GM12878 (cell line): ENCODE measurements around the gene PHACTR3. TPM values are rescaled to one million over a fixed set of nuclear protein-coding genes. Genes with fewer than 3 reads are reported as not detected.

Experiments
- ATAC-seq: fragments of 200-7000 bp; cut with Tn5 transposase; 3 replicates; pipeline ENCODE4 v1.9.1; 2020; ENCODE audit warnings: mild to moderate bottlenecking, moderate library complexity
- BruUV-seq: library from RNA; stranded (reverse); fragments of 400-500 nt; replicated peaks from 2 replicates; lab custom pipeline; 2021; lab: Mats Ljungman, UMichigan
- CTCF ChIA-PET: fragments of 300-600 bp; sonication (Branson Sonifier 250); formaldehyde crosslinking; extraction: SDS; loops from one replicate; lab custom pipeline; 2021; ENCODE audit warnings: inconsistent platforms; lab: Yijun Ruan, JAX
- POLR2A ChIA-PET: fragments of 350-600 bp; formaldehyde crosslinking; extraction: SDS; loops from one replicate; lab custom pipeline; 2021; ENCODE audit warnings: inconsistent platforms; lab: Charles Lee
- RAD21 ChIA-PET: fragments of 300-600 bp; sonication (Branson Sonifier 250); formaldehyde crosslinking; loops from one replicate; lab custom pipeline; 2023; ENCODE audit warnings: antibody characterized with exemption; ENCODE audit not compliant: unreplicated experiment; lab: Charles Lee
- SMC1A ChIA-PET: fragments of 300-600 bp; sonication (Branson Sonifier 250); formaldehyde crosslinking; loops from one replicate; lab custom pipeline; 2023; ENCODE audit not compliant: unreplicated experiment, uncharacterized antibody; lab: Charles Lee
- DNase-seq: peaks from one replicate; pipeline ENCODE4 v3.0.0-alpha.2; 2011; ENCODE audit warnings: low read depth, low spot score
- FAIRE-seq: peaks from 3 replicates; lab custom pipeline; 2011; peaks lifted over from hg19 to GRCh38; lab: Jason Lieb, UNC
- H2AFZ ChIP-seq: 2 replicates; pipeline ENCODE4 v1.6.0; 2011; ENCODE audit warnings: low read depth, low read length, control low read depth; ENCODE audit not compliant: control insufficient read depth
- H3K27ac ChIP-seq: 2 replicates; pipeline ENCODE4 v1.5.1; 2011; ENCODE audit warnings: control low read depth; ENCODE audit not compliant: control insufficient read depth, insufficient read depth
- H3K27me3 ChIP-seq, 2 experiments: replicated peaks in 1 of 2; 2 replicates each; pipeline versions ENCODE4 v1.6.0 to v1.6.1; 2011; ENCODE audit warnings: low read length in 1 of 2; ENCODE audit not compliant: control insufficient read depth in 2 of 2, insufficient read depth in 2 of 2
- H3K36me3 ChIP-seq, 2 experiments: 2 replicates each; pipeline ENCODE4 v1.5.1; 2011; ENCODE audit warnings: low read length in 1 of 2; ENCODE audit not compliant: control insufficient read depth in 2 of 2, insufficient read depth in 2 of 2
- H3K4me1 ChIP-seq: 2 replicates; pipeline ENCODE4 v1.6.1; 2011; ENCODE audit warnings: mild to moderate bottlenecking, low read length, moderate library complexity, mixed read lengths; ENCODE audit not compliant: control insufficient read depth, insufficient read depth
- H3K4me2 ChIP-seq: 2 replicates; pipeline ENCODE4 v1.6.0; 2011; ENCODE audit warnings: control low read depth; ENCODE audit not compliant: control insufficient read depth, insufficient read depth
- H3K4me3 ChIP-seq: fragments of 200-600 bp; sonication (generic); 2 replicates; pipeline ENCODE4 v1.5.1; 2016
- H3K79me2 ChIP-seq: 2 replicates; pipeline ENCODE4 v1.6.0; 2011; ENCODE audit warnings: low read length; ENCODE audit not compliant: control insufficient read depth, insufficient read depth
- H3K9ac ChIP-seq: 2 replicates; pipeline ENCODE4 v1.8.0; 2011; ENCODE audit warnings: low read length, control low read depth, mixed read lengths; ENCODE audit not compliant: control insufficient read depth, insufficient read depth
- H3K9me3 ChIP-seq: replicated peaks from 3 replicates; pipeline ENCODE4 v1.5.1; 2011; ENCODE audit warnings: mild to moderate bottlenecking, low read length; ENCODE audit not compliant: control insufficient read depth, insufficient read depth
- H4K20me1 ChIP-seq: 2 replicates; pipeline ENCODE4 v1.6.0; 2011; ENCODE audit not compliant: control insufficient read depth, insufficient read depth
- CHD2 ChIP-seq: IDR thresholded peaks from 2 replicates; pipeline ENCODE4 v1.6.1; 2011; ENCODE audit warnings: low read depth, low read length, improper control_type of control experiment, borderline replicate concordance
- EED ChIP-seq: sonication (generic); IDR thresholded peaks from 2 replicates; pipeline ENCODE4 v1.6.1; 2016; ENCODE audit warnings: antibody characterized with exemption, low read depth
- HCFC1 ChIP-seq: fragments of 150-350 bp; IDR thresholded peaks from 2 replicates; pipeline ENCODE4 v1.6.1; 2014; ENCODE audit warnings: low read length
- IRF3 ChIP-seq: fragments of 450-650 bp; IDR thresholded peaks from 2 replicates; pipeline ENCODE4 v1.6.1; 2014; ENCODE audit warnings: mild to moderate bottlenecking
- IRF5 ChIP-seq: fragments of 450-650 bp; IDR thresholded peaks from 2 replicates; pipeline ENCODE4 v1.6.1; 2017; ENCODE audit warnings: borderline replicate concordance
- NKRF ChIP-seq: fragments of 450-650 bp; conservative IDR thresholded peaks from 2 replicates; pipeline ENCODE4 v1.6.1; 2017; ENCODE audit warnings: mild to moderate bottlenecking, moderate library complexity
- PAX5 ChIP-seq: IDR thresholded peaks from 2 replicates; pipeline ENCODE4 v1.6.1; 2011; ENCODE audit warnings: low read depth, low read length, borderline replicate concordance
- POLR2A ChIP-seq: IDR thresholded peaks from 2 replicates; pipeline ENCODE4 v1.6.1; 2011; ENCODE audit warnings: low read depth, mild to moderate bottlenecking, low read length
- RBBP5 ChIP-seq: fragments of 200-600 bp; sonication (generic); conservative IDR thresholded peaks from 2 replicates; pipeline ENCODE4 v1.6.1; 2016
- TAF1 ChIP-seq: IDR thresholded peaks from 2 replicates; pipeline ENCODE4 v1.6.1; 2011; ENCODE audit warnings: mild to moderate bottlenecking, low read depth, low read length, borderline replicate concordance
- TCF12 ChIP-seq: IDR thresholded peaks from 2 replicates; pipeline ENCODE4 v1.6.1; 2011; ENCODE audit warnings: low read depth, mild to moderate bottlenecking, low read length
- ZNF622 ChIP-seq: fragments of 450-650 bp; IDR thresholded peaks from 2 replicates; pipeline ENCODE4 v1.6.1; 2017; ENCODE audit warnings: mild to moderate bottlenecking, inconsistent platforms
- WGBS: methylation state at CpG from one replicate; pipeline ENCODE4 v1.1.6; 2016; ENCODE audit warnings: low lambda C conversion rate; ENCODE audit not compliant: insufficient replicate concordance, insufficient coverage; ENCODE audit errors: missing lambda C conversion rate; 5-methylcytosine and 5-hydroxymethylcytosine counted together
- in situ Hi-C: fragments of 300-500 bp; cut with MboI; formaldehyde crosslinking; loops from 9 replicates; pipeline ENCODE4 v1.14.3; 2018; ENCODE audit warnings: mixed read lengths
- intact Hi-C: fragments of 100-400 bp; cut with micrococcal nuclease; formaldehyde crosslinking; loops from one replicate; pipeline ENCODE4 v1.14.2; 2022; ENCODE audit not compliant: unreplicated experiment
- polyA plus RNA-seq, 11 experiments: library from polyadenylated mRNA; depleted of rRNA in 4 of 11; unstranded in 6 of 11; stranded (reverse) in 5 of 11; fragments of >200 nt; fragmentation: Nextera tagmentation in 4 of 11; fragmentation: Illumina TruSeq in 1 of 11; extraction: Ambion mirVana in 4 of 11; extraction: Trizol in 1 of 11; gene quantifications; 1 replicate in 1 of 11; 2 replicates in 10 of 11; pipeline versions ENCODE4 v1.2.1 to v1.2.3, GENCODE V29; 2011 to 2016; ENCODE audit warnings: inconsistent platforms in 2 of 11, missing spikeins in 2 of 11, low read depth in 1 of 11
- total RNA-seq, 4 experiments: library from RNA; depleted of rRNA in 3 of 4; stranded (reverse); fragments of >200 nt in 3 of 4; fragmentation: Illumina TruSeq in 1 of 4; extraction: Trizol in 1 of 4; gene quantifications; 2 replicates each; pipeline versions ENCODE4 v1.2.1 to v1.2.3, GENCODE V29; 2013 to 2021

Gene PHACTR3
- total and polyA plus RNA-seq, 10 of the 15 experiments (the other 5 are each of a cell fraction or from before 2014, with no cell fraction given), result 0.17 to 2.7 (median 0.27) TPM; not detected in 1

GRCh38 chr20:59577809-59578435 is 26.4 kb upstream of the PHACTR3 start:
- Histone ChIP-seq H3K79me2 (no peaks in the 10 kb centered on the region), H3K4me1 (no peaks in the 10 kb centered on the region), H3K27ac (no peak overlapping the region), H4K20me1 (no peaks in the 10 kb centered on the region), H3K9me3 (no peaks in the 10 kb centered on the region), H2AFZ (no peak overlapping the region), H3K27me3 (peaks cover 3 to 5% of the 10 kb centered on the region in 2 experiments; a peak in 3 of 4 replicates), H3K9ac (no peak overlapping the region), H3K4me2 (no peak overlapping the region), H3K36me3 (no peaks in the 10 kb centered on the region), H3K4me3 (no peak overlapping the region)
- POLR2A ChIA-PET, result no interaction called here
- no peak for FAIRE-seq
- RAD21 ChIA-PET, result no interaction called here
- CTCF ChIA-PET, result no interaction called here
- no peak for DNase-seq
- intact Hi-C loops (no loop called here), in situ Hi-C loops (no loop called here)
- WGBS, result 56% methylated on average over 18 of the region's 18 CpGs
- no peak for TF ChIP-seq PAX5
- SMC1A ChIA-PET, result no interaction called here
- no peak for ATAC-seq
- no TSS peak for BruUV-seq

GRCh38 chr20:59578436-59579403 is 25.6 kb upstream of the PHACTR3 start:
- Histone ChIP-seq H3K4me2 (no peak overlapping the region), H3K27me3 (peaks cover 3 to 5% of the 10 kb centered on the region in 2 experiments; a peak in 3 of 4 replicates), H3K9ac (no peak overlapping the region), H3K79me2 (no peaks in the 10 kb centered on the region), H3K9me3 (no peaks in the 10 kb centered on the region), H4K20me1 (no peaks in the 10 kb centered on the region), H2AFZ (no peak overlapping the region), H3K27ac (no peak overlapping the region), H3K4me1 (no peaks in the 10 kb centered on the region), H3K36me3 (no peaks in the 10 kb centered on the region), H3K4me3 (no peak overlapping the region)
- WGBS, result 32% methylated on average over 18 of the region's 18 CpGs
- BruUV-seq, result no TSS peak
- intact Hi-C loops (no loop called here), in situ Hi-C loops (no loop called here)
- FAIRE-seq (no peak), ATAC-seq (no peak), DNase-seq (no peak)
- CTCF ChIA-PET, result interaction anchor here (1.0 to 4.4 kb wide), 2 partner anchors 8 to 174 kb away, joined by 3 to 22 read pairs; no protein-coding TSS in a partner anchor
- POLR2A ChIA-PET, result no interaction called here
- RAD21 ChIA-PET, result no interaction called here
- SMC1A ChIA-PET, result no interaction called here
- TF ChIP-seq IRF3 (no peak), POLR2A (no peak), HCFC1 (no peak), IRF5 (no peak), TAF1 (no peak), ZNF622 (no peak), NKRF (no peak), RBBP5 (no peak), TCF12 (no peak), CHD2 (no peak), EED (no peak)
